Stimulated activated effector memory CD8-positive, alpha-beta T cell treated with anti-CD3 and anti-CD28 coated beads, Interleukin-12 subunit alpha, Interleukin-12 subunit beta, amount 100 ng/mL, for 72 hours (primary cell): ENCODE measurements around the gene BIVM.

Experiments
- ATAC-seq: fragments of 150-1000 bp; cut with Tn5 transposase; 2 replicates; pipeline ENCODE4 v1.10.0; 2021
- DNase-seq, 2 donors: peaks; one replicate each; pipeline ENCODE4 v3.0.0; 2021 to 2022; ENCODE audit warnings: low spot score in 2 of 2
- H3K27ac Mint-ChIP-seq: one replicate; pipeline ENCODE4 v1.8.0; 2022; ENCODE audit warnings: mild to moderate bottlenecking, mixed read lengths
- H3K36me3 Mint-ChIP-seq: one replicate; pipeline ENCODE4 v1.8.0; 2022; ENCODE audit warnings: mild to moderate bottlenecking, mixed read lengths
- H3K4me1 Mint-ChIP-seq: one replicate; pipeline ENCODE4 v1.8.0; 2022; ENCODE audit warnings: mixed read lengths
- H3K4me3 Mint-ChIP-seq: one replicate; pipeline ENCODE4 v1.8.0; 2022; ENCODE audit warnings: mild to moderate bottlenecking, mixed read lengths
- H3K9me3 Mint-ChIP-seq: one replicate; pipeline ENCODE4 v1.8.0; 2022; ENCODE audit warnings: mixed read lengths

BIVM gene, protein sequence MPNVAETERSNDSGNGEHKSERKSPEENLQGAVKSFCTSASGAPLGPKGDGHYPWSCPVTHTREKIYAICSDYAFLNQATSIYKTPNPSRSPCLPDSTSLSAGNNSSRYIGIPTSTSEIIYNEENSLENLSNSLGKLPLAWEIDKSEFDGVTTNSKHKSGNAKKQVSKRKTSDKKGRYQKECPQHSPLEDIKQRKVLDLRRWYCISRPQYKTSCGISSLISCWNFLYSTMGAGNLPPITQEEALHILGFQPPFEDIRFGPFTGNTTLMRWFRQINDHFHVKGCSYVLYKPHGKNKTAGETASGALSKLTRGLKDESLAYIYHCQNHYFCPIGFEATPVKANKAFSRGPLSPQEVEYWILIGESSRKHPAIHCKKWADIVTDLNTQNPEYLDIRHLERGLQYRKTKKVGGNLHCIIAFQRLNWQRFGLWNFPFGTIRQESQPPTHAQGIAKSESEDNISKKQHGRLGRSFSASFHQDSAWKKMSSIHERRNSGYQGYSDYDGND

DNA sequence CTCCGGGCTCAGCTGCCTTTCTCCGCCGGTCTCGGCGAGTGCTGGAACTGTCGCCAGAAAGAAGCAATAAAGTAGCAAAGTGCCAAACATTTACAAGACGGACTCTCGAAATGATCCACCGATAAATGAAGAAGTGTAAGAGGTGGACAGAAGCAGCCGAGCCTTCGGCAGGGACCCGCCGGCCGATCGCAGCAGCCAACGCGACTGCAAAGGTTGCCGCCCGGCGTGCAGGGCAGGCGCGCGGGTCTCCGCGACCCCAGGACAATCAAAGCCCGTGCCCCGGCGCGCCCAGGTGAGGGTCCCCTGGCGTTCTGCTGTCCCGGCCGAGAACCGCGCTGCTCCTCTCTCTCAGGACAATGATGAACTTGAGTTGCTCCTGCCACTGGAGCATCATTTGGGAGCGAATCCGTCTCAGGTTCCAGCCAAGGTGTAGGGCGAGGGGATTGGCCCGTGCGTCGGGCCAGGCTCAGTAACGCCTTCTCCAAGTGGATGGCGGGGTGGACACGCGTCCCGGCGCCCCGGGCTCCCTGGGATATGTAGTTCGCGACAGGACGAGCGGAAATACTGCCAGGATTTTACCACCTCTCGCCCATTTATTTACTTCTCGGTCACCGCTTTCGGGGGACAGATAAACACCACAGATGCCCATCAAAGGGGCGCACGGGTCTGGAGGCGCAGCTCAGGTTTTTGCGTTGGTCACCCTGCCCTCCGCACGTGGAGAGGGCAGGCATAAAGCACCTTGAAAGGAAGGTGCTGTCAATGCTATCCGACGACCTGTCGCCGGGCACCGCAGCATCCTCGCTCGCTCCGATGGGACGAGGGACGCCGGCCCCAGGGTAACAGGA lies at the start of gene BIVM, which contains the start of gene POGLUT2:
BIVM (plus strand) TSS at position 539 of the 845 bp plus-strand sequence. CDS start 8,149 bp downstream, outside the sequence.
POGLUT2 (minus strand) TSS at position 396 of the 845 bp plus-strand sequence; CDS start at position 90, 306 bp downstream.
- Mint-ChIP-seq H3K36me3 (peaks cover 18% of the 10 kb centered on the region), H3K9me3 (no peaks in the 10 kb centered on the region), H3K4me3 (peak within 1 kb of the TSS; percentile 90), H3K27ac (peak within 1 kb of the TSS; percentile 65), H3K4me1 (peaks cover 19% of the 10 kb centered on the region)
- ATAC-seq (peak; percentile 87), DNase-seq (peak; percentile 56 to 86)

DNA sequence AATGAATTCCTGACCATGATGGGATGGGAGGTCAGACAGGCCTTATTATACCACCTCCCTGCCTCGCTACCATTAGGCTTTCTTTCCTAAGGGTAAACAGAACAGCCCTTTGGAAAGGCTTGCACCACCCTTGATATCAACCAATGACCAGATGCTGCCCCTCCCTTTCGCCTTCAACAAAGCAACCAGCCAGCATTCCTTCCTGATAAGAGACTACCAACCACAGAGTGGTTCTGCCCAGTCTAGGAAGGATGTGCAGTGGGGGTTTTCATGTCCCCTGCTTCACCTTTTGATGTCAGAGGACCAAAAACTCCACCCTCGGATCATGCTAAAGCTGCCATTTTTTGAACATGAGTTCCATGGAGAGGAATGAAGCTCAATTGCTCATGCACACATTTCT lies 47.0 kb upstream of the BIVM start:
- ATAC-seq (no peak), DNase-seq (no peak)
- H3K9me3 Mint-ChIP-seq: no peaks in the 10 kb centered on the region
- H3K27ac Mint-ChIP-seq: no peak overlapping the region
- no peaks in the 10 kb centered on the region for H3K36me3 Mint-ChIP-seq
- no peaks in the 10 kb centered on the region for H3K4me1 Mint-ChIP-seq
- no peak overlapping the region for H3K4me3 Mint-ChIP-seq

DNA sequence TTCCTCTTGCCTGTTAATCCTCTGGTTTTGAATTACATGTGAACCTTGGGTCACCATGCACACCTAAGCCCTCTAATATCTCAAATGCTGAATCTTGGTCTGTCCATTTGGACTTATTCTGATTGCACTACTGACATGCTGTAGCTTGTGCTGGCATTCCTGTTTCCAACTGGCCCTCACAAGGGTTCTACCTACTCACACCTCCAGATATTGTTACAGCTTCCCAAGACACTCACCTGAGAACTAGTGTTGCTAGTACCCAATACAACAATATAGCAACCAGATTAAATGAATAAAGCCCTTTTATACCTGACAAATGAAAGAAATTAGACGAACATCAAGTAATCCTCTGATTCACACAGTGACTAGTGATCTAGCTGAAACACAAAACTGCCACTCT lies 41.9 kb upstream of the BIVM start:
- no peak overlapping the region for H3K27ac Mint-ChIP-seq
- ATAC-seq: no peak
- H3K36me3 Mint-ChIP-seq: no peaks in the 10 kb centered on the region
- H3K4me3 Mint-ChIP-seq: no peak overlapping the region
- no peaks in the 10 kb centered on the region for H3K9me3 Mint-ChIP-seq
- DNase-seq: no peak
- H3K4me1 Mint-ChIP-seq: no peaks in the 10 kb centered on the region

- ATAC-seq (no peak), DNase-seq (no peak)
- Mint-ChIP-seq H3K36me3 (no peaks in the 10 kb centered on the region), H3K9me3 (no peaks in the 10 kb centered on the region), H3K4me3 (no peak overlapping the region), H3K27ac (no peak overlapping the region), H3K4me1 (no peaks in the 10 kb centered on the region)
Observed at GRCh38 chr13:102758842-102759241, 40.1 kb upstream of the BIVM start.

GRCh38 chr13:102761071-102761470 lies 37.8 kb upstream of the BIVM start:
- DNase-seq (no peak), ATAC-seq (no peak)
- H3K4me1 Mint-ChIP-seq: no peaks in the 10 kb centered on the region
- H3K4me3 Mint-ChIP-seq: no peak overlapping the region
- peaks cover 8% of the 10 kb centered on the region for H3K36me3 Mint-ChIP-seq
- H3K27ac Mint-ChIP-seq: no peak overlapping the region
- no peaks in the 10 kb centered on the region for H3K9me3 Mint-ChIP-seq

DNA sequence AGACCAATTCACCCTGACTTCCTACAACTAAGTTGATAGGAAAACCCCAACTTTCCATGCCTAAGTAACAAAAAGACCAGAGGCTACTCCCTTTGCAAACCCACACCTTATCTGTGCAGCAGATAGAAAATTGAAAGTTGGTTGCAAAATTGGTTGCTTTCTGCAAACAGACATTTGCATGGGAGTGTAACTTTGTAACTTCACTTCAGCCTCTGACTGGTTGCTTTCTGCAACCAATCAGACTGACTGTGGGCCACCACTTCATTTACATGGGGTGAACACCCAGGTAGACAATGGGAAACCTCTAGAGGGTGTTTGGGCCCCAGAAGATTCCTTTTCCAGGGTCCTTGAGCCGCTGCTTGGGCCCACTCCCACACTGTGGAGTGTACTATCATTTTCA lies 35.2 kb upstream of the BIVM start:
- Mint-ChIP-seq H3K9me3 (no peaks in the 10 kb centered on the region), H3K27ac (no peak overlapping the region), H3K36me3 (peaks cover 31% of the 10 kb centered on the region), H3K4me1 (no peaks in the 10 kb centered on the region), H3K4me3 (no peak overlapping the region)
- DNase-seq (no peak), ATAC-seq (no peak)

DNA sequence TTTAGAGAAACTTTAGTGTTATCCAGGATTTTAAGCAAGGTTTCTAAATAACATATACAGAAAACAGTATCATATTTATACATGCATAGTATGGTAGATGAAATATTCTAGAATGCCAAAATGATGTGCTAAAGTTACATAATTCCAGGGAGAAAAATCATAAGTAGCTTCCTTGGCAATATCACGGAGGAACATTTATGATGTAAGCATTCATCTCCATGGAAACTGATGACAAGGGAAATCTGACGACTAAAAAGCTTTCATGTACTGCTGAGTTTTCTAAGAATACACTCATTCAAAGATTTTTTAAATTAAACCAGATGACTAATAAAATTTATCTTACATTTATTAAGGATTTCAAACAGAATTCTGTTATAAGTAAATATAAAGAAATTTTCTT lies 30.0 kb upstream of the BIVM start:
- H3K4me1 Mint-ChIP-seq: peaks cover 36% of the 10 kb centered on the region
- H3K27ac Mint-ChIP-seq: no peak overlapping the region
- H3K36me3 Mint-ChIP-seq: peaks cover 49% of the 10 kb centered on the region
- no peak overlapping the region for H3K4me3 Mint-ChIP-seq
- DNase-seq: no peak
- H3K9me3 Mint-ChIP-seq: no peaks in the 10 kb centered on the region
- no peak for ATAC-seq

DNA sequence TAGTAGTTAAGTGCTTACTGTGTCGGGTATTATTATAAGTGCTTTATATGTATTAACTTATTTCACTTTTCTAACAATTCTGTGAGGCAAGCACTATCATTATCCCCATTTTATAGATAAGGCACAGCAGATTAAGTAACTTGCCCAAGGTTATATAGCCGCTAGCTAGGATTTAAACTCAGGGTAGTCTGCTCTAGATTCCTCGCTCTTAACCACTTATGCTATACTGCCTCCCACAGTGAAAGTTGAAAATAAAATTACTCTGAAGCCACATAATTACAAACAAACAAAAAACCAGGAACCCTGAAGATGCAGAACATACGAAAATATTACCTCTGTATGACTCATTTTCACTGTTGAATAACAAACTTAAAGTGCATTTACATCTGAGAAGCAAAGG lies 29.2 kb upstream of the BIVM start:
- Mint-ChIP-seq H3K4me1 (peaks cover 44% of the 10 kb centered on the region), H3K4me3 (no peak overlapping the region), H3K9me3 (no peaks in the 10 kb centered on the region), H3K36me3 (peaks cover 55% of the 10 kb centered on the region), H3K27ac (no peak overlapping the region)
- ATAC-seq: no peak
- DNase-seq: no peak

- no peak overlapping the region for H3K4me3 Mint-ChIP-seq
- DNase-seq (no peak), ATAC-seq (no peak)
- H3K9me3 Mint-ChIP-seq: no peaks in the 10 kb centered on the region
- peaks cover 49% of the 10 kb centered on the region for H3K4me1 Mint-ChIP-seq
- no peak overlapping the region for H3K27ac Mint-ChIP-seq
- peaks cover 55% of the 10 kb centered on the region for H3K36me3 Mint-ChIP-seq
Observed at GRCh38 chr13:102770435-102770834, 28.5 kb upstream of the BIVM start.

DNA sequence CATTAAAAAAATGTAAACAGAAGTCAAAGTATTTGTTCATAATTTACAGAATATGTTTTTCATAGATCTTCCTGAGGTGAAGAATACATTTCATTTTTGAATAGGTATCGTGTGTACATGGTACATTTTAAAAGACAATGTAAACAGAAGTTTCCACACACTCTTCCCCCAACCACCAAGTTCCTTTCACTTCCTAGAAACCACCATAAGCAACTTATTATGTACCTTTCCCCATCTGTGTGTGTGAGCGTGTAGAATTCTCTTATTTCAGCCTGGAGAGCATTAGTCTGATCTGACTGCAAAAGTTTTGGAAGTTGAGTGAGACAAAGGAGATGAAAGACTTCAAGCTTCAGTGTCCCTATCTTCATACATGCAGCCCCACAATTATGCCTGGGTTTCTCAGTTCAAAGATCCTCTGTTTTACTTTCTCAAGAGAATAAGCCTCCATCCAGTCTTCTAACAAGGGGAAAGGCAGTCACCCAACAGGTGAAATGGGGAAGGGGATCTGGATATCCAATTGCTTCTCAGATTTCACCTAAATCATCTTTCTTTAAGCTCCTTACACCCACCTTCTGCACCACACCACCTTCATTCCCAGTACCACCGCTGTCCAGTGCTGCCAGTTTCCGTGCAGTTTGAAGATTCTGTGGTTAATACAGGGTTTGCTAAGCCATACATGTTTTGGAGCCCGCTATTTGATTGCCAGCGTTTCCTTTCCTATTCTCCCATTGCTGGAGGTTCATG lies 27.4 kb upstream of the BIVM start:
- H3K4me3 Mint-ChIP-seq: peak overlapping the region; percentile 86
- peaks cover 44% of the 10 kb centered on the region for H3K36me3 Mint-ChIP-seq
- peaks cover 49% of the 10 kb centered on the region for H3K4me1 Mint-ChIP-seq
- DNase-seq (no peak), ATAC-seq (no peak)
- no peaks in the 10 kb centered on the region for H3K9me3 Mint-ChIP-seq
- peak overlapping the region; percentile 95 for H3K27ac Mint-ChIP-seq

GRCh38 chr13:102772042-102772425 lies 26.9 kb upstream of the BIVM start:
- no peaks in the 10 kb centered on the region for H3K9me3 Mint-ChIP-seq
- peaks cover 39% of the 10 kb centered on the region for H3K36me3 Mint-ChIP-seq
- no peak for DNase-seq
- peak overlapping the region; percentile 86 for H3K4me3 Mint-ChIP-seq
- H3K27ac Mint-ChIP-seq: peak overlapping the region; percentile 95
- no peak for ATAC-seq
- peaks cover 49% of the 10 kb centered on the region for H3K4me1 Mint-ChIP-seq

DNA sequence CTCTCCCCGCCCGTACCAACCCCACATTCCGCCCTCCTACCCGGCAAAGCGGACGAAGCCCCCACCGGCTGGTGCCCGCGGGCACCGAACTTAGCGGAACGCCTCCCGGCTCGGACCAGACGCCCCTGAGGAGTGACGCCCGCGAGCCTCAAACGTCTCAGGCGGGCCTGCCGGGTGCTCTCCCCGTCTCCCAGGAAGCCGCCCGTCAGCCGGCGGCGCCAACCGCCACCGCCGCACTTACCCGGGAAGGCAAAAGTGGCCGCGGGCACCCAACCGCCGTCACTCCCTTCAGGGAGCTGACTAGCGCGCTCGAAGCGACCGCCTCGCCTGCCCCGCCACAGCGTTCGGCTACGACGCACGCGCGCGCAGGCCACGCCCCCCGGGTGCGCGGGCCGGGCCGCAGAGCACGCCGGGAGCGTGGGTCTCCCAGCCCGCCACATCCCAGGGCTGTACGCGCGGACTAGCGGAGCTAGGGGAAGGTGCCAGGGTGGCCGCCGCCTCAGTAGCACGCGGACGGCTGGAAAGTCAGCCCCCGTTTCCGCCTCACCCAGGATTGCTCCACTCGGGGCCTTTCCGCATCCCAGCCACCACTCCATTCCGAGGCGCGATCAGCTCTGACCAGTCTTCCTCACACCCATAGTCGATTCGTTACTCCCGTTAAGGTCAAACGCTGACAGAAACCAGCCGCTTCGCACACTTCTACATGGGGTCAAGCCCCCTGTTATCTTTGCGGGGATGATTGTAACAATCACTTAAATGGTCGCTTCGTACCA lies 25.3 kb upstream of the BIVM start, which contains the start of gene TEX30:
TEX30 (minus strand) TSS at position 346 of the 773 bp plus-strand sequence. CDS start 3,760 bp downstream, outside the sequence.
- H3K4me3 Mint-ChIP-seq: peak within 1 kb of the TSS; percentile 86
- DNase-seq (peak; percentile 91 to 92), ATAC-seq (peak; percentile 96)
- peaks cover 25% of the 10 kb centered on the region for H3K36me3 Mint-ChIP-seq
- peaks cover 49% of the 10 kb centered on the region for H3K4me1 Mint-ChIP-seq
- no peaks in the 10 kb centered on the region for H3K9me3 Mint-ChIP-seq
- H3K27ac Mint-ChIP-seq: peak within 1 kb of the TSS; percentile 95

- H3K9me3 Mint-ChIP-seq: no peaks in the 10 kb centered on the region
- DNase-seq (no peak), ATAC-seq (no peak)
- H3K4me3 Mint-ChIP-seq: peak overlapping the region; percentile 86
- H3K4me1 Mint-ChIP-seq: peaks cover 50% of the 10 kb centered on the region
- H3K36me3 Mint-ChIP-seq: peaks cover 25% of the 10 kb centered on the region
- peak overlapping the region; percentile 95 for H3K27ac Mint-ChIP-seq
Observed at GRCh38 chr13:102774214-102774568, 24.7 kb upstream of the BIVM start.
